B cell (primary cell): ENCODE data around the gene CELF2. TPM values are rescaled to one million over a fixed set of nuclear protein-coding genes. Genes with fewer than 3 reads are reported as not detected.

Experiments used
- ATAC-seq: fragments of 200-7000 bp; cut with Tn5 transposase; one replicate; pipeline ENCODE4 v1.10.0; 2021; ENCODE audit warnings: low read depth, mild to moderate bottlenecking, moderate number of reproducible peaks, moderate library complexity
- CTCF ChIA-PET: fragments of 350-600 bp; sonication (Branson Sonifier 250); formaldehyde crosslinking; loops from one replicate; lab custom pipeline; 2021; ENCODE audit warnings: antibody characterized with exemption, inconsistent platforms; lab: Charles Lee
- POLR2A ChIA-PET: fragments of 350-600 bp; sonication (Branson Sonifier 250); formaldehyde crosslinking; loops from one replicate; lab custom pipeline; 2021; ENCODE audit warnings: antibody characterized with exemption; lab: Charles Lee
- DNase-seq: peaks from one replicate; pipeline ENCODE4 v3.0.0; 2013
- H2AFZ ChIP-seq: 2 replicates; pipeline ENCODE4 v1.6.1; 2012; ENCODE audit warnings: mild to moderate bottlenecking, low read depth, low read length; ENCODE audit not compliant: insufficient read depth, poor library complexity, severe bottlenecking
- H3K27ac ChIP-seq, 2 donors: 1 replicate in 1 of 2; 2 replicates in 1 of 2; pipeline ENCODE4 v1.5.1; 2012 to 2013; ENCODE audit warnings: low read length in 2 of 2, mild to moderate bottlenecking in 2 of 2, moderate library complexity in 1 of 2
- H3K27me3 ChIP-seq, 4 experiments: fragments of 200-600 bp in 1 of 4; sonication (generic) in 1 of 4; replicated peaks in 1 of 4; 1 replicate in 2 of 4; 2 replicates in 2 of 4; pipeline versions ENCODE4 v1.6.1 to v1.7.0; 2013 to 2016; ENCODE audit warnings: low read length in 3 of 4, mild to moderate bottlenecking in 2 of 4, mixed read lengths in 1 of 4, moderate library complexity in 1 of 4; ENCODE audit not compliant: insufficient read depth in 4 of 4, control insufficient read depth in 3 of 4; ENCODE audit errors: control extremely low read depth in 1 of 4
- H3K36me3 ChIP-seq, 2 experiments: replicated peaks in 1 of 2; 1 replicate in 1 of 2; 2 replicates in 1 of 2; pipeline versions ENCODE4 v1.6.1 to v1.7.1; 2013; ENCODE audit warnings: low read length in 1 of 2; ENCODE audit not compliant: insufficient read depth in 2 of 2, control insufficient read depth in 1 of 2; ENCODE audit errors: control extremely low read depth in 1 of 2, extremely low read depth in 1 of 2
- H3K4me1 ChIP-seq, 2 donors: fragments of 200-600 bp in 1 of 2; sonication (generic) in 1 of 2; 1 replicate in 1 of 2; 2 replicates in 1 of 2; pipeline versions ENCODE4 v1.5.1 to v1.6.1; 2013 to 2017; ENCODE audit warnings: low read length in 2 of 2; ENCODE audit not compliant: control insufficient read depth in 2 of 2, insufficient read depth in 2 of 2
- H3K4me2 ChIP-seq: replicated peaks from 2 replicates; pipeline ENCODE3; 2012; ENCODE audit warnings: mild to moderate bottlenecking, low read depth, low read length; ENCODE audit not compliant: poor library complexity, severe bottlenecking
- H3K4me3 ChIP-seq, 5 experiments: fragments of 200-600 bp in 1 of 5; sonication (generic) in 1 of 5; 1 replicate in 3 of 5; 2 replicates in 2 of 5; pipeline versions ENCODE4 v1.5.1 to v1.7.0; 2011 to 2016; ENCODE audit warnings: low read length in 4 of 5, mild to moderate bottlenecking in 4 of 5, low read depth in 2 of 5, control low read depth in 1 of 5, moderate library complexity in 1 of 5; ENCODE audit not compliant: insufficient read depth in 1 of 5; ENCODE audit errors: control extremely low read depth in 1 of 5, extremely low read depth in 1 of 5
- H3K79me2 ChIP-seq: fragments of 200-600 bp; sonication (generic); one replicate; pipeline ENCODE4 v1.6.0; 2016; ENCODE audit warnings: low read length; ENCODE audit not compliant: control insufficient read depth, insufficient read depth
- H3K9ac ChIP-seq: fragments of 200-600 bp; sonication (generic); 2 replicates; pipeline ENCODE4 v1.6.1; 2017; ENCODE audit warnings: mild to moderate bottlenecking, low read length, moderate library complexity
- H3K9me3 ChIP-seq, 3 donors: one replicate each; pipeline versions ENCODE4 v1.6.1 to v1.7.1; 2013; ENCODE audit warnings: low read length in 2 of 3; ENCODE audit not compliant: control insufficient read depth in 2 of 3, insufficient read depth in 1 of 3; ENCODE audit errors: control extremely low read depth in 1 of 3
- H4K20me1 ChIP-seq: 2 replicates; pipeline ENCODE4 v1.6.0; 2012; ENCODE audit warnings: mild to moderate bottlenecking, low read length; ENCODE audit not compliant: insufficient read depth, control insufficient read depth, poor library complexity, severe bottlenecking
- H3K27ac Mint-ChIP-seq: one replicate; pipeline ENCODE4 v1.8.0; 2021; ENCODE audit warnings: mixed read lengths
- H3K27me3 Mint-ChIP-seq: one replicate; pipeline ENCODE4 v1.8.0; 2021; ENCODE audit warnings: mixed read lengths
- H3K4me1 Mint-ChIP-seq: one replicate; pipeline ENCODE4 v1.8.0; 2021; ENCODE audit warnings: mixed read lengths
- H3K4me3 Mint-ChIP-seq: one replicate; pipeline ENCODE4 v1.8.0; 2021; ENCODE audit warnings: mixed read lengths
- H3K9me3 Mint-ChIP-seq: one replicate; pipeline ENCODE4 v1.8.0; 2022; ENCODE audit warnings: mixed read lengths; ENCODE audit not compliant: insufficient read depth
- CTCF ChIP-seq: fragments of 200-600 bp; IDR thresholded peaks from one replicate; pipeline ENCODE4 v1.8.0; 2022; ENCODE audit warnings: antibody characterized with exemption, mild to moderate bottlenecking
- EZH2 ChIP-seq: IDR thresholded peaks from 2 replicates; pipeline ENCODE4 v1.6.1; 2012; ENCODE audit warnings: borderline replicate concordance, low read depth, mild to moderate bottlenecking, moderate library complexity, low read length; ENCODE audit not compliant: insufficient read depth, poor library complexity, severe bottlenecking
- WGBS: methylation state at CpG from one replicate; pipeline ENCODE4 v1.1.5; 2013; ENCODE audit warnings: missing lambda C conversion rate; ENCODE audit not compliant: insufficient coverage; 5-methylcytosine and 5-hydroxymethylcytosine counted together
- intact Hi-C: fragments of 100-400 bp; cut with micrococcal nuclease; formaldehyde crosslinking; loops from one replicate; pipeline ENCODE4 v1.10.0; 2022
- polyA plus RNA-seq: library from polyadenylated mRNA; depleted of rRNA; stranded (reverse); fragments of >200 nt; gene quantifications from 2 replicates; pipeline ENCODE4 v1.2.3, GENCODE V29; 2012
- total RNA-seq, 2 donors: library from RNA; stranded (reverse); fragments of 120-200 nt in 1 of 2; gene quantifications; 1 replicate in 1 of 2; 2 replicates in 1 of 2; pipeline versions ENCODE4 v1.2.3 to v1.2.4, GENCODE V29; 2013 to 2022

Gene CELF2
- total and polyA plus RNA-seq, 2 donors (not counting 1 experiment from before 2014, with no cell fraction given), result 59.5 to 112 TPM

DNA sequence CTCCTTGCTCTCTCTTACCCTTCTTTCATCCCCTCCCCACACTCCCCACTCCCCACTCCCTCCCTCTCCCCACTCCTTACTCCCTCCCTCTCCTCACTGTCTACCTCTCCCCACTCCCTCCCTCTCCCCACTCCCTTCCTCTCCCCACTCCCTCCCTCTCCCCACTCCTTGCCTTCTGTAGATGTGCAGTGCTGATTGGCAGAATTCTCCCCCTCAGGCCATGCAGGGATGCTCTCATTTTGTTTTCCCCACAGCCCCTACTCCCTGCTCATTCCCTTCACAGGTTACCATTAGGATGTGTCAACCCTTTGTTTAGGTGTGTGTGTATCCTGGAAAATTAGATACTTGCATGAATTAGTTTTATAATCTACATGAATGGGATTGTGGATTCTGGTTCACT is 90.3 kb downstream of the CELF2 start:
- Histone ChIP-seq H3K9me3 (no peaks in the 10 kb centered on the region), H2AFZ (no peak overlapping the region), H3K4me2 (no peak overlapping the region), H3K9ac (no peak overlapping the region), H3K27me3 (no peaks in the 10 kb centered on the region), H3K27ac (no peak overlapping the region), H4K20me1 (no peaks in the 10 kb centered on the region), H3K4me1 (peaks cover 0 to 4% of the 10 kb centered on the region in 2 donors), H3K4me3 (no peak overlapping the region), H3K36me3 (no peaks in the 10 kb centered on the region), H3K79me2 (peaks cover 7% of the 10 kb centered on the region)
- no peak for TF ChIP-seq CTCF
- no peak for TF ChIP-seq EZH2
- no peak for DNase-seq
- no peak overlapping the region for H3K4me3 Mint-ChIP-seq
- ChIA-PET POLR2A (no interaction called here), CTCF (interaction anchor here (1.2 kb wide), 1 partner anchor 162 kb away, joined by 3 read pairs; no protein-coding TSS in a partner anchor)
- no peak overlapping the region for H3K27ac Mint-ChIP-seq
- no peak for ATAC-seq
- H3K27me3 Mint-ChIP-seq, result peaks cover 1% of the 10 kb centered on the region
- H3K9me3 Mint-ChIP-seq, result no peaks in the 10 kb centered on the region
- peaks cover 18% of the 10 kb centered on the region for H3K4me1 Mint-ChIP-seq
- intact Hi-C loops, result no loop called here

- H3K79me2 ChIP-seq, result peaks cover 11% of the 10 kb centered on the region
- no peaks in the 10 kb centered on the region for H3K9me3 ChIP-seq
- H3K36me3 ChIP-seq, result no peaks in the 10 kb centered on the region
- H3K9ac ChIP-seq, result no peak overlapping the region
- POLR2A ChIA-PET, result interaction anchor here (0.6 kb wide), 1 partner anchor 118 kb away, joined by 3 read pairs; no protein-coding TSS in a partner anchor
- H3K4me3 ChIP-seq, result no peak overlapping the region
- DNase-seq, result no peak
- no peaks in the 10 kb centered on the region for H3K9me3 Mint-ChIP-seq
- H3K4me1 ChIP-seq, result peaks cover 2 to 7% of the 10 kb centered on the region in 2 donors
- no peak overlapping the region for H3K27ac ChIP-seq
- H3K4me3 Mint-ChIP-seq, result no peak overlapping the region
- H3K4me2 ChIP-seq, result no peak overlapping the region
- intact Hi-C loops, result no loop called here
- no peak overlapping the region for H3K27ac Mint-ChIP-seq
- H4K20me1 ChIP-seq, result no peaks in the 10 kb centered on the region
- no peak for TF ChIP-seq EZH2
- TF ChIP-seq CTCF, result no peak
- CTCF ChIA-PET, result interaction anchor here (1.2 kb wide), 1 partner anchor 161 kb away, joined by 3 read pairs; no protein-coding TSS in a partner anchor
- no peaks in the 10 kb centered on the region for H3K27me3 ChIP-seq
- no peak for ATAC-seq
- peaks cover 21% of the 10 kb centered on the region for H3K4me1 Mint-ChIP-seq
- WGBS, result 100% methylated on average over 3 of the region's 5 CpGs
- no peaks in the 10 kb centered on the region for H3K27me3 Mint-ChIP-seq
- H2AFZ ChIP-seq, result no peak overlapping the region
These were observed 90.7 kb downstream of the CELF2 start for GRCh38 chr10:11108356-11108755.
